Measurements from ENCODE around the gene OST4. TPM values are rescaled to one million over a fixed set of nuclear protein-coding genes. Genes with fewer than 3 reads are reported as not detected.

OST4 gene
- total RNA-seq, 4 donors from 2014 or later = 221 to 396 (median 282) TPM

DNA sequence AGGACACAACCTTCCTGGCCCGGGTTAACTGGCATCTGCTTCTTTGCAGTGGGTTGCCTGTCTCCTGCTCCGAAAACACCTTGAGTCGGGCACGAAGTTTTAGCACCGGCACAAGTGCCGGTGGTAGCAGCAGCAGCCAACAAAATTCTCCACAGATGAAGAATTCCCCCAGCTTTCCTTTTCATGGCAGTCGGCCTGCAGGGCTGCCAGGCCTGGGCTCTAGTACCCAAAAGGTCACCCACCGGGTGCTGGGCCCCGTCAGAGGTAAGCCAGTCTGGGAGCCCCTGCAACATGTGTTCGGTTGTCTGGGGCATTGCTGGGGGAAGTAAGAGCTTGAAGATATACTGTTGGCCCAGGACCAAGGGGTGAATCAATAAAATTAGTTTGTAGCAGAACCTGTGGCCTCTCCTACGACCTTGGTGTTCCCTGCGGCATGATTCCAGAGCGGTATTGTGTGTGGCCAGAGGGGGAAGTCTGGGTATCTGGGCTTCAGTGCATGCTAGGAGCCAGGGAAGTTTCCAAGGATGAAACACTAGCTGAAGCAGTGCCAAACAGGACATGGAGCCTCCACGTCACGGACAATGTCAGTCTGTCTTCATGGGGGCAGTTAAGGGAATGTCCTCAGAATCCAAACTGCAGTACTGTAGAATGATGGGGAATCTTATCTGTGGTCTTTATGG, 12.2 kb downstream of the OST4 start:
- DNase-seq (ENCODE audit: low spot score) (no peak), ATAC-seq (ENCODE audit: low FRiP score) (no peak)
- TF ChIP-seq, protein P1, sequence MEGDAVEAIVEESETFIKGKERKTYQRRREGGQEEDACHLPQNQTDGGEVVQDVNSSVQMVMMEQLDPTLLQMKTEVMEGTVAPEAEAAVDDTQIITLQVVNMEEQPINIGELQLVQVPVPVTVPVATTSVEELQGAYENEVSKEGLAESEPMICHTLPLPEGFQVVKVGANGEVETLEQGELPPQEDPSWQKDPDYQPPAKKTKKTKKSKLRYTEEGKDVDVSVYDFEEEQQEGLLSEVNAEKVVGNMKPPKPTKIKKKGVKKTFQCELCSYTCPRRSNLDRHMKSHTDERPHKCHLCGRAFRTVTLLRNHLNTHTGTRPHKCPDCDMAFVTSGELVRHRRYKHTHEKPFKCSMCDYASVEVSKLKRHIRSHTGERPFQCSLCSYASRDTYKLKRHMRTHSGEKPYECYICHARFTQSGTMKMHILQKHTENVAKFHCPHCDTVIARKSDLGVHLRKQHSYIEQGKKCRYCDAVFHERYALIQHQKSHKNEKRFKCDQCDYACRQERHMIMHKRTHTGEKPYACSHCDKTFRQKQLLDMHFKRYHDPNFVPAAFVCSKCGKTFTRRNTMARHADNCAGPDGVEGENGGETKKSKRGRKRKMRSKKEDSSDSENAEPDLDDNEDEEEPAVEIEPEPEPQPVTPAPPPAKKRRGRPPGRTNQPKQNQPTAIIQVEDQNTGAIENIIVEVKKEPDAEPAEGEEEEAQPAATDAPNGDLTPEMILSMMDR (IDR thresholded peaks at IDR 0.05) = no peak

- TF ChIP-seq, protein P1 (IDR thresholded peaks at IDR 0.05) = no peak
- no peak for ATAC-seq (ENCODE audit: low FRiP score)
- DNase-seq (ENCODE audit: low spot score) = no peak
Observed at GRCh38 chr2:27058210-27058609, 13.2 kb downstream of the OST4 start.

- no peak for DNase-seq (ENCODE audit: low spot score)
Observed at GRCh38 chr2:27057184-27057583, 14.3 kb downstream of the OST4 start.

GRCh38 chr2:27054721-27055120, 16.7 kb downstream of the OST4 start:
- ATAC-seq (ENCODE audit: low FRiP score) (no peak), DNase-seq (ENCODE audit: low spot score) (no peak)
- TF ChIP-seq, protein P1 (IDR thresholded peaks at IDR 0.05) = no peak

More at GRCh38 chr2:27057184-27057583, 14.3 kb downstream of the OST4 start:
- TF ChIP-seq, protein P1 (IDR thresholded peaks at IDR 0.05) = no peak
- no peak for ATAC-seq (ENCODE audit: low FRiP score)

GRCh38 chr2:27053776-27054175, 17.7 kb downstream of the OST4 start:
- TF ChIP-seq, protein P1 (IDR thresholded peaks at IDR 0.05) = no peak
- no peak for DNase-seq (ENCODE audit: low spot score)
- no peak for ATAC-seq (ENCODE audit: low FRiP score)

GRCh38 chr2:27053321-27053720, 18.1 kb downstream of the OST4 start:
- TF ChIP-seq, protein P1 (IDR thresholded peaks at IDR 0.05) = no peak
- no peak for DNase-seq (ENCODE audit: low spot score)
- ATAC-seq (ENCODE audit: low FRiP score) = no peak
